Measurements from ENCODE around the gene ARHGAP27.
"Not testable (repeated sequence)": the region's sequence is repeated elsewhere in the genome, so short reads cannot be mapped to it uniquely, and the experiment has no call there.

The ARHGAP27 gene

DNA sequence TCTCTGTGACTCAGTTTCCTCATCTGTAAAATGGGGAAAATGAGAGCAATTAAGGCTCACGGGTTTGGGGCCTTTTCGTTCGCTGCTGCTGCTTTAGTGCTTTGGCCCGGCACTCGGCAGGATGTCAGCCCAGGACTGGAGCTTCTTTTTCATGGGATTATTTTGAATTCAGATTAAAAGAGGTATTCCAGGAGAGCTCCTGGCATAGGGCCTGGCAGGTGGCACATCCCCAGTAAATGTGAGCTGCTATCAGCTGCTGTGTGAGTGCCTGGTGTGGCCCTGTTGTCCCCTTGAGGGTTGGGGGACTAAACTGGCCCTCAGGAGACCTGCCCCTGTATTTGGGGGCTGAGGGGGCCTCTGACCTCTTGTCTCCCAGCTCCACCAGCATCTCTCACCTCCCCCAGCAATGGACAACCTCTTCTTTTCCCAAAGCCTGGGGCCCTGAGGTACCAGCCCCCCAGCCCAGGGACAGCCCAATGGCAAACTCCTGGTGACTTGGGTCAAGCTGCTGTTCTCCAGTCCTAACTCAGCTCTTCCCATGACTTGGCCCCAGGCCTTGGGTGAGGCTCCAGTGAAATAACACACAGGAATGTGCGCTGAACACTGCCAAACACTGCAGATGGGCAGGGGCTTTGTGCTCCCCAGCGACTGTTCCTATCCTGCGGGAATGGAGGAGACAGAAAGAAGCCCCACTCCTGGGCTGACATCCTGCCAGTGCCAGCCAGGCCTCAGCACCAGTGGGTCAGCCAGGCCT is 14.4 kb upstream of the ARHGAP27 start:
- DNase-seq: not testable (repeated sequence)

DNA sequence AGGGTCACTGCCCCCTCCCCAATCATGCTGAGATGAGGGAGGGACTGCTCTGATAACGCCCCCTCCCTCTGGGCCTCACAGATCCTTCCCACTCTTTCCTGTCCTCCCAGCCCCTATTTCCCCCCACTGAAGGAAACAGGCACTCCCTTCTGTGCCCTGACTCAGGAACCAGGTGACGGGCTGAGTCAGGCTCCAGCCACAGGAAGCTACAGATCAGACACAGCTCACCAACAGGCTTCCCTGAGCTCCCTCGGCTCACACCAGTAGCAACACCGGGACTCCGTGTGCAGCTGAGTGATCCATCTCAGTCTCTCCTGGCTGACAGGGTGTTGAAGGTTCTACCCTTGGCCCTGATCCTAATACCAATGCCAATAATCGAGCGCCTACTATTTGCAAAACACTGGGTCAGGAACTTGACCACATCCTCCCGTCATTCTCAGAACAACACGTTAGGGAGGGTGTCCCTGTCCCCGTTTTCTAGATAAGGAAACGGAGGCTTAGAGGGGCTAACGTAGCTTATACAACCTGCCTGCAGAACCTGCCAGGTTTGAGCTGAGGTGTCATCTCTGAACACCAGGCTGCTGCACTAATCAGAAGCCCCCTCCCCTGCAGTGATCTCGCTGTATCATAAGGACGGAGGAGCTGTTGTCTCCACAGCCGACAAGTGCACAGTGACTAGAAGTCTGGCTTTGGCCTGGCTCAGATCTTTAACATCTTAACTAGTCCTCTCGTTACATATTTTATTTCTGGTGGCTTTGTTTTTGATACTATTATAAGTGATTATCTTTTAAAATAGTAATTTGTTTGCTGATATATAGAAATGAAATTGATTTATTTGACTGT is 13.5 kb upstream of the ARHGAP27 start:
- DNase-seq: not testable (repeated sequence)

DNA sequence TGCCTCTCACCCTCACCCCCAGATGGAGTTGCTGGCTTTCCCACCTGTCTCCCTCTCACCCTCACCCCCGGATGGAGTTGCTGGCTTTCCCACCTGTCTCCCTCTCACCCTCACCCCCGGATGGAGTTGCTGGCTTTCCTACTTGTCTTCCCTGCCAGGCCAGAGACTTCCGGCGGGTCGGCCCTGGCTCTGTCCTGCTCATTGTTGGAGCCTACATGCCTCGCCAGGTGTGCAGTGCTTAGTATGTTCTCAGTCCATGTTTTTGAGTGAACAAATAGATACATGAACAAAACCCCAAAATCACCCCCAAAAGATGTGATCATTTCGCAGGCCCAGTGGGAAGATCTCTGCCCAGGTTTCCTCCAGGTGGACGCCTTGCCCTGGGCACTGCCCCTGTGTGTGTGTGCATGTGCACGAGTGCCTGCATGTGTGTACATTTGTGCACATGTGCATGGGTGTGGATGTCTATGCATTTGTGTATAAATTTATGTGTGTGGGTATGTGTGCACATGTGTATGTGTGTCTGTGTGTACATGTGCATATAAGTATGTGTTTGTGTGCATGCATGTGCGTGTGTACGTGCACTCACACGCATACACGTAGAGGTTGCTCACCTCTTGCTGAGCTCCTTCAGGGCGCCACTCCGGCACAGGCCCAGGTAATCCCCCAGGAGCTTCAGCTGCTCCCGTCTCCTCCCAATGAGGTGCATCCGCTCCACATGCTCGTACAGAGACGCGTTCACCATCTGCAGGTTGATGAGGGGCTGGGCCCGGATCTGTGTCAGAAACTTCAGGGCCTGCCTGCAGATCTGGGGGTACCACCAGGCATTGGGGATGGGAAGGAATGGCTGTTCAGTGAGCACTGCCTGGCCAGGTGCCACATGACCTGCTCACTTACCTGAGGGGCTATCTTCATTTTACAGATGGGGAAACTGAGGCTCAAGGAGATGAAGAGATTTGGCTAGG is 12.5 kb upstream of the ARHGAP27 start:
- not testable (repeated sequence) for DNase-seq

DNA sequence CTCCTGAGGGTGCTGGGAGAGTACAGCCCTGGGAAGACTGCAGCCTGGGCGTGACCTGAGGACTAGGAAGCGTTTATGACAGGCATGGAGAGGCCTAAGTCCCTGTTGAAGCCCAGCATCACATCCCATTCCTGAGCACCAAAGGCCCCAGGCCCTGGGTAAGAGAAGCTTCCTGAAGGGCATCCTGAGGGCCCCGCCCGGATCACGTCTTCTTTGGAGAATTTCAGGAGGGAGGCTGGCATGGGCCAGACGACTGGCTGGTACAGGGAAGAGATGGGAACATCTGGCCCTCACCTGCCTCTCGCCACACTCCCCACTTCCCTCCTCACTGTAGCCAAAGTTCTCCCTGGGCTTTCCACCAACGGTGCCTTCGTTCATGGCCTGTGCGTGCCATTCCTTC is 11.6 kb upstream of the ARHGAP27 start:
- not testable (repeated sequence) for DNase-seq

- not testable (repeated sequence) for DNase-seq
Measured at GRCh38 chr17:45443371-45444260, 10.9 kb upstream of the ARHGAP27 start.

DNA sequence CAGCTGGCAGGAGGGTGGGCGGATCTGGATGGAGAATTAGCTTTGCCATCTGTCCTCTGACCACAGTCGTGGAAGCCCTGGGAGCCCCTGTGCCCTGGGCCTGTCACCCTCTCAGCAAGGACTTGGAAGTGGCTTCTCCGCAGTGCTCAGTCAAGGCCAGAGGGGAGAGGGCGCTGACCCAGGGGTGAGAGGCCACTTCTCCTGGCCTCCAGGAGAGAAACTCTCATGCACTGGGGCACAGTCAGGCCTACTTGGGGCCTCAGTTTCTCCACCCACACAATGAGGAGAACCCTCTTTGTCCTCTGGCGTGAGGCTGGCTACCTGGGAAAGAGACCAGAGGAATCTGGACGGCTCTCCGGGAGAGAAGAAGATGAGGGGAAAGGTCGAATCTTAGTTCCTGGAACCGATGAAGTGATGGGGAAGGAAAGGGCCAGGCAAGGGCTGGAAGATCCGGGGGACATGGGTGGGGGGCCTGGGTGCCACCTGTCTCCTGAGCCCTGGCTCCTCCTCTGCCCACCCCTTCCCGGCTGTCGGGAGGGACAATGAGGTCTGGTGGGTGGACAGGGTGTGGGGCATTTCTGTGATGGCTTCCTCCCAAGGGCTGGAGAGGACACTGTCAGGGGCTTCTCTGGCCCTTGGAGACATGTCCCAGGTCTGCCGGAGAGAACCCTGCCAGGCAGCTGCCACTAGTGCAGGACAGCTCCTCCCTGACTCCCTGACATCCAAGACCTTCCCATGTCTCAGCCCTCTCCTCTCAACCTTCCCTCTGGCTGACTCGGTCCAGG is 9.0 kb upstream of the ARHGAP27 start:
- DNase-seq: no peak

- not testable (repeated sequence) for DNase-seq
Measured at GRCh38 chr17:45440839-45441515, 8.3 kb upstream of the ARHGAP27 start.

DNA sequence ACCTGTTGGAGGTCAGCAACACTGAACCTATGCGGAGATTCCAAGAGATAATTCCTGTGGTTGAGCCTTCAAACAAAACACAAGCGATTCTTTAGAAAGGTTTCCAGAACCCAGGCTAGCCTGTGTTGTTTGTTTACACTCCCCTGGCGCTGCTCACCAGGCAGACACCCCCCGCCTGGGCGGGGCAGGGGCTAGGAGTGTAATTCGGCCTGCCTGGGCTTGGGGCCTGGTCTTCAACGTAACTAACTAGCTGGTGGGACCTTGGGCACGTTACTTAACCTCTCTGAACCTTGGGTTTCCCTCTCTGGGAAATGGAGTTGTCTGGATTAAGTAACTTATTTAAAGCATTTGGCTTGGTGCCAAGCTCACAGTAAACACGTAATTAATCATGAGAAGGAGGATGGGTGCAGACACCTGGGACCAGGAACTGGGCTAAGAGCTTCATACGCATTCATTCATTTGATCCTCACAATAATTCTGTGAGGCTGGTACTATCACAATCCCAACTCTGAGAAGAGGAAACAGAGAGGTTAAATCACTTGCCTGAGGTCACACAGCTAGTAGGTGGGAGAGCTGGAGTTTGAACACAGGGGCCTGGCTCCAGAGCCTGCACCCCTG is 7.6 kb upstream of the ARHGAP27 start:
- peak; percentile 24 for DNase-seq

GRCh38 chr17:45438931-45439610 is 6.4 kb upstream of the ARHGAP27 start:
- DNase-seq: no peak

GRCh38 chr17:45437465-45438283 is 5.0 kb upstream of the ARHGAP27 start:
- no peak for DNase-seq

DNA sequence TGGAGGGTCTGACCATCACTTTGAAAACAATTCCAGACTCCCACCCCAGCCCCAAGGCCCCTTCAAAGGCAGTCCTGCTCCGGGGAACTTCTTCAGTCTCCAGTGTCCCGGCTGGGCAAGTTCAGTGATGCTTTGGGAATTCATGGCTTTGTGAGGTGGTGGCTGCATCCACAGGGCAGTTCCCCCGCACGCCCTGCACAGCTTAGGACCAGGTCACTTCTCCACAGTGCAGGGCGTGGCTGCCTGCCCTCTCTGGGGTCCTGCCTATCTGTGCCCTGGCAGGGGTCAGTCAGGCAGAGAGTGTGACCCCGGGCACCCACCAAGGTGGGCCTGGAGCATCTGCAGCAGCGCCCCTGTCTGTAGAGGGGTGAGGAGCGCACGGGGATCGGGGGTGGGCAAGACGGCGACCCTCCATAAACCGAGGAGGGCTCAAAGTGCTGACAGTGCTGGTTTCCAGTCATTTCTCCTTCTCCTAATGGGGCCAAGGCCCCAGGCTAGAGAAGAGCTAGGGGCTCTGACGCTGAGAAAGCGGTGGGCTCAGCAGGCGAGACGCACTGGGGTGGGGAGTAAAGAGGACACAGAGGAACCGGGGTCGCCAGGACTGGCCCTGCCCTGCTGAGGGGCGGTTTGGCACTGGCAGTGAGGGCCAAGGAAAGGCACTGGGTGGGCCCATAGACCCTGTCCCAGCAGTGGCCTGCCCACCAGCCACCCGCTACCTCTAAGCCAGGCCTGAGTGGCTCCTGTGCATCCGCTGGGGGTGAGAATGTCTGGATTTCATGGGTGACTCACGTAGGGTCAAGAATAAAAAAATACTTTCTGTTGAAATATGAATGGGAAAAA is 4.2 kb upstream of the ARHGAP27 start:
- no peak for DNase-seq

- no peak for DNase-seq
Measured at GRCh38 chr17:45436161-45436560, 3.5 kb upstream of the ARHGAP27 start.

GRCh38 chr17:45435481-45435880 is 2.8 kb upstream of the ARHGAP27 start:
- no peak for DNase-seq

GRCh38 chr17:45433159-45433535 is 477 bp upstream of the ARHGAP27 start:
- no peak for DNase-seq

- peak; percentile 90 for DNase-seq
Measured at GRCh38 chr17:45431531-45432404, 902 bp downstream of the ARHGAP27 start.
